ENCODE measurements around the gene SLC12A8. TPM values are rescaled to one million over a fixed set of nuclear protein-coding genes. Genes with fewer than 3 reads are reported as not detected.

SLC12A8 gene
- total RNA-seq, 1 experiment from 2014 or later, result 7.1 TPM

- H3K27ac ChIP-seq (ENCODE audit: low read depth, low read length, poor library complexity, severe bottlenecking), result peak overlapping the region; percentile 34
- peaks cover 36% of the 10 kb centered on the region for H3K4me1 ChIP-seq (ENCODE audit: insufficient read depth, low read length, poor library complexity, severe bottlenecking)
- intact Hi-C loops (cut with micrococcal nuclease; ENCODE audit: unreplicated experiment), result no loop called here
- no peaks in the 10 kb centered on the region for H3K27me3 ChIP-seq (replicated peaks; ENCODE audit: insufficient read depth, low read depth, low read length, poor library complexity)
- H3K36me3 ChIP-seq (ENCODE audit: insufficient read depth, low read length, poor library complexity, severe bottlenecking), result no peaks in the 10 kb centered on the region
- H3K9me3 ChIP-seq (ENCODE audit: low read depth, low read length, poor library complexity, severe bottlenecking), result no peaks in the 10 kb centered on the region
- ChIA-PET CTCF (no interaction called here), POLR2A (ENCODE audit: low non-redundant PET) (interaction anchor here (0.6 kb wide), 1 partner anchor 15 kb away, joined by 6 read pairs; no protein-coding TSS in a partner anchor)
- BruUV-seq (replicated peaks), result no TSS peak
- no peak overlapping the region for H3K4me3 ChIP-seq (ENCODE audit: low read depth, low read length, poor library complexity, severe bottlenecking)
- TF ChIP-seq EZH2 (IDR thresholded peaks at IDR 0.05; ENCODE audit: borderline replicate concordance, low read depth, low read length, poor library complexity, severe bottlenecking), result no peak
- TF ChIP-seq CTCF (conservative IDR thresholded peaks at IDR 0.05; ENCODE audit: low read depth, low read length), result no peak
- DNase-seq (ENCODE audit: low spot score), result no peak
These were observed 86.2 kb downstream of the SLC12A8 start for GRCh38 chr3:125126323-125126722.

GRCh38 chr3:125125821-125126245 is 86.7 kb downstream of the SLC12A8 start:
- peak; percentile 79 for DNase-seq (ENCODE audit: low spot score)
- Histone ChIP-seq H3K4me1 (ENCODE audit: insufficient read depth, low read length, poor library complexity, severe bottlenecking) (peaks cover 40% of the 10 kb centered on the region), H3K27me3 (replicated peaks; ENCODE audit: insufficient read depth, low read depth, low read length, poor library complexity) (no peaks in the 10 kb centered on the region), H3K4me3 (ENCODE audit: low read depth, low read length, poor library complexity, severe bottlenecking) (no peak overlapping the region), H3K9me3 (ENCODE audit: low read depth, low read length, poor library complexity, severe bottlenecking) (no peaks in the 10 kb centered on the region), H3K36me3 (ENCODE audit: insufficient read depth, low read length, poor library complexity, severe bottlenecking) (no peaks in the 10 kb centered on the region), H3K27ac (ENCODE audit: low read depth, low read length, poor library complexity, severe bottlenecking) (peak overlapping the region; percentile 34)
- intact Hi-C loops (cut with micrococcal nuclease; ENCODE audit: unreplicated experiment), result no loop called here
- ChIA-PET POLR2A (ENCODE audit: low non-redundant PET) (no interaction called here), CTCF (no interaction called here)
- TF ChIP-seq EZH2 (IDR thresholded peaks at IDR 0.05; ENCODE audit: borderline replicate concordance, low read depth, low read length, poor library complexity, severe bottlenecking) (no peak), CTCF (conservative IDR thresholded peaks at IDR 0.05; ENCODE audit: low read depth, low read length) (no peak)
- BruUV-seq (replicated peaks), result no TSS peak

GRCh38 chr3:125123451-125124305 is 88.9 kb downstream of the SLC12A8 start:
- no peaks in the 10 kb centered on the region for H3K27me3 ChIP-seq (replicated peaks; ENCODE audit: insufficient read depth, low read depth, low read length, poor library complexity)
- H3K27ac ChIP-seq (ENCODE audit: low read depth, low read length, poor library complexity, severe bottlenecking), result no peak overlapping the region
- ChIA-PET CTCF (no interaction called here), POLR2A (ENCODE audit: low non-redundant PET) (no interaction called here)
- no peaks in the 10 kb centered on the region for H3K9me3 ChIP-seq (ENCODE audit: low read depth, low read length, poor library complexity, severe bottlenecking)
- peaks cover 34% of the 10 kb centered on the region for H3K4me1 ChIP-seq (ENCODE audit: insufficient read depth, low read length, poor library complexity, severe bottlenecking)
- no peak for TF ChIP-seq EZH2 (IDR thresholded peaks at IDR 0.05; ENCODE audit: borderline replicate concordance, low read depth, low read length, poor library complexity, severe bottlenecking)
- TF ChIP-seq CTCF (conservative IDR thresholded peaks at IDR 0.05; ENCODE audit: low read depth, low read length), result no peak
- H3K4me3 ChIP-seq (ENCODE audit: low read depth, low read length, poor library complexity, severe bottlenecking), result no peak overlapping the region
- peak; percentile 75 for DNase-seq (ENCODE audit: low spot score)
- BruUV-seq (replicated peaks), result no TSS peak
- intact Hi-C loops (cut with micrococcal nuclease; ENCODE audit: unreplicated experiment), result no loop called here
- no peaks in the 10 kb centered on the region for H3K36me3 ChIP-seq (ENCODE audit: insufficient read depth, low read length, poor library complexity, severe bottlenecking)
